Naive thymus-derived CD4-positive, alpha-beta T cell (primary cell): ENCODE measurements around the gene TRIP11. TPM values are rescaled to one million over a fixed set of nuclear protein-coding genes. Genes with fewer than 3 reads are reported as not detected.
"Not testable (repeated sequence)": the region's sequence is repeated elsewhere in the genome, so short reads cannot be mapped to it uniquely, and the experiment has no call there.

Experiments used
- ATAC-seq: fragments of 150-1000 bp; cut with Tn5 transposase; 2 replicates; pipeline ENCODE4 v1.10.0; 2021; ENCODE audit warnings: mild to moderate bottlenecking, moderate library complexity
- CTCF ChIA-PET: fragments of 350-600 bp; sonication (Branson Sonifier 250); formaldehyde crosslinking; loops from one replicate; lab custom pipeline; 2021; ENCODE audit warnings: antibody characterized with exemption; lab: Charles Lee
- POLR2A ChIA-PET: fragments of 350-600 bp; sonication (Branson Sonifier 250); formaldehyde crosslinking; loops from one replicate; lab custom pipeline; 2021; ENCODE audit warnings: antibody characterized with exemption, inconsistent platforms; lab: Charles Lee
- DNase-seq, 9 donors: peaks; one replicate each; pipeline versions ENCODE4 v3.0.0 to v3.0.0-alpha.2; 2020 to 2022; ENCODE audit warnings: mixed read lengths in 1 of 9
- H3K27ac ChIP-seq: one replicate; pipeline ENCODE4 v1.7.0; 2013; ENCODE audit warnings: mild to moderate bottlenecking, low read depth, low read length, moderate library complexity
- H3K27me3 ChIP-seq, 2 donors: one replicate each; pipeline ENCODE4 v1.7.0; 2013; ENCODE audit warnings: low read length in 2 of 2, mild to moderate bottlenecking in 2 of 2, moderate library complexity in 2 of 2; ENCODE audit not compliant: control insufficient read depth in 2 of 2, insufficient read depth in 2 of 2
- H3K36me3 ChIP-seq, 3 experiments: 1 replicate in 2 of 3; 2 replicates in 1 of 3; pipeline ENCODE4 v1.7.0; 2013; ENCODE audit warnings: low read length in 3 of 3, mild to moderate bottlenecking in 3 of 3, moderate library complexity in 1 of 3; ENCODE audit not compliant: insufficient read depth in 3 of 3, control insufficient read depth in 2 of 3
- H3K4me1 ChIP-seq, 2 donors: one replicate each; pipeline ENCODE4 v1.7.0; 2013; ENCODE audit warnings: low read length in 2 of 2, mild to moderate bottlenecking in 2 of 2, moderate library complexity in 1 of 2; ENCODE audit not compliant: control insufficient read depth in 2 of 2, insufficient read depth in 2 of 2
- H3K4me3 ChIP-seq: 2 replicates; pipeline ENCODE4 v1.7.0; 2013; ENCODE audit warnings: mild to moderate bottlenecking, low read length
- H3K9me3 ChIP-seq, 3 experiments: 1 replicate in 2 of 3; 2 replicates in 1 of 3; pipeline ENCODE4 v1.7.0; 2013; ENCODE audit warnings: low read length in 3 of 3; ENCODE audit not compliant: control insufficient read depth in 2 of 3
- H3K27ac Mint-ChIP-seq, 9 donors: one replicate each; pipeline ENCODE4 v1.8.0; 2020 to 2022; ENCODE audit warnings: mixed read lengths in 9 of 9, mild to moderate bottlenecking in 8 of 9, moderate library complexity in 5 of 9, inconsistent platforms in 2 of 9
- H3K27me3 Mint-ChIP-seq, 5 donors: one replicate each; pipeline ENCODE4 v1.8.0; 2021 to 2022; ENCODE audit warnings: mixed read lengths in 5 of 5, mild to moderate bottlenecking in 1 of 5
- H3K36me3 Mint-ChIP-seq, 5 donors: one replicate each; pipeline ENCODE4 v1.8.0; 2020 to 2022; ENCODE audit warnings: mixed read lengths in 5 of 5, mild to moderate bottlenecking in 3 of 5, inconsistent platforms in 1 of 5
- H3K4me1 Mint-ChIP-seq, 7 donors: one replicate each; pipeline ENCODE4 v1.8.0; 2020 to 2022; ENCODE audit warnings: mixed read lengths in 7 of 7, mild to moderate bottlenecking in 3 of 7, inconsistent platforms in 1 of 7
- H3K4me3 Mint-ChIP-seq, 10 donors: one replicate each; pipeline ENCODE4 v1.8.0; 2020 to 2022; ENCODE audit warnings: mild to moderate bottlenecking in 10 of 10, mixed read lengths in 10 of 10, moderate library complexity in 6 of 10, inconsistent platforms in 2 of 10
- H3K9me3 Mint-ChIP-seq, 11 donors: one replicate each; pipeline ENCODE4 v1.8.0; 2020 to 2022; ENCODE audit warnings: mixed read lengths in 11 of 11, mild to moderate bottlenecking in 4 of 11, inconsistent platforms in 1 of 11, moderate library complexity in 1 of 11
- intact Hi-C, 2 donors: fragments of 100-400 bp; cut with micrococcal nuclease; formaldehyde crosslinking; loops; one replicate each; pipeline ENCODE4 v1.15.1; 2023
- polyA plus RNA-seq, 2 donors: library from polyadenylated mRNA; unstranded; fragments of 300-500 nt; fragmentation: Illumina TruSeq; gene quantifications; one replicate each; pipeline ENCODE4 v1.2.3, GENCODE V29; 2021
- total RNA-seq, 6 experiments: library from RNA in 5 of 6; stranded (reverse) in 5 of 6; gene quantifications; 1 replicate in 5 of 6; 2 replicates in 1 of 6; pipeline ENCODE4 v1.2.3 and lab custom pipeline; 2021 to 2026

The TRIP11 gene
- total and polyA plus RNA-seq, 7 experiments from 2014 or later: 34.1 to 74.8 (median 58.4) TPM

DNA sequence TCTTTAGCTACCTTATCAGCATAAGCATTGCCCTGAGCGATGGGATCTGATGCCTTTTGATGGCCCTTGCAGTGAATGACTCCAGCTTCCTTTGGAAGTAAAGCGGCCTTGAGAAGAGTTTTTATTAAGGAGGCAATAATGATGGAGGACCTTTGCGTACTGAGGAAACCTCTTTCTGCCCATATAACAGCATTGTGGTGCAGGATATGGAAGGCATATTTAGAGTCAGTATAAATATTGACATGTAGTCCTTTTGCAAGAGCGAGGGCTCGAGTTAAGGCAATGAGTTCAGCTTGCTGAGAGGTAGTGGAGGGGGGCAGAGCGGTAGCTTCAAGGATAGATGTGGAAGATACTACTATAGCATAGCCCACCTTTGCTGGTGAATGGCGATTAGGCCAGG lies 6.0 kb upstream of the TRIP11 start:
- H3K27me3 ChIP-seq, H3K4me3 Mint-ChIP-seq, H3K4me3 ChIP-seq, H3K4me1 ChIP-seq, intact Hi-C loops, ATAC-seq, H3K27ac ChIP-seq, CTCF ChIA-PET, H3K9me3 ChIP-seq, H3K27ac Mint-ChIP-seq, DNase-seq, H3K36me3 ChIP-seq, H3K4me1 Mint-ChIP-seq, H3K27me3 Mint-ChIP-seq: not testable (repeated sequence)
- POLR2A ChIA-PET: interaction anchor here (0.6 kb wide), 1 partner anchor 753 kb away, joined by 4 read pairs; no protein-coding TSS in a partner anchor
- Mint-ChIP-seq H3K36me3 (peaks cover 14 to 25% (median 24%) of the 10 kb centered on the region in 5 donors), H3K9me3 (peaks cover 2 to 17% (median 10%) of the 10 kb centered on the region in 11 donors)

GRCh38 chr14:92041766-92042165 lies 1.9 kb upstream of the TRIP11 start:
- H3K27me3 ChIP-seq, H3K36me3 ChIP-seq, H3K9me3 ChIP-seq, DNase-seq, ATAC-seq, H3K4me3 ChIP-seq, CTCF ChIA-PET, H3K27me3 Mint-ChIP-seq, H3K9me3 Mint-ChIP-seq, H3K36me3 Mint-ChIP-seq: not testable (repeated sequence)
- POLR2A ChIA-PET: interaction anchor here (2.6 kb wide), 1 partner anchor 532 kb away, joined by 13 read pairs; the partner anchor contains the start of gene PPP4R3A
- Mint-ChIP-seq H3K4me3 (peak overlapping the region in 3 of 10 donors; percentile 18 to 99 (median 56)), H3K27ac (peak overlapping the region in 4 of 9 donors; percentile 57 to 98 (median 84)), H3K4me1 (peaks cover 0 to 40% (median 25%) of the 10 kb centered on the region in 7 donors)
- intact Hi-C loops: loop anchor here (2.0 to 5.0 kb wide), 4 partner anchors 17 to 1283 kb away; no protein-coding TSS in a partner anchor
- Histone ChIP-seq H3K27ac (peak overlapping the region; percentile 84), H3K4me1 (peaks cover 17 to 18% of the 10 kb centered on the region in 2 donors)

- peak overlapping the region in 8 of 10 donors; percentile 14 to 99 (median 94) for H3K4me3 Mint-ChIP-seq
Observed at GRCh38 chr14:92041203-92041602, 1.3 kb upstream of the TRIP11 start.

GRCh38 chr14:92040431-92041051 lies 682 bp upstream of the TRIP11 start:
- Histone ChIP-seq H3K9me3 (no peaks in the 10 kb centered on the region), H3K27ac (peak overlapping the region; percentile 84), H3K27me3 (no peaks in the 10 kb centered on the region), H3K36me3 (peaks cover 0 to 2% (median 0%) of the 10 kb centered on the region in 3 experiments), H3K4me1 (peaks cover 20 to 21% of the 10 kb centered on the region in 2 donors), H3K4me3 (peak overlapping the region; percentile 86)
- peak in 1 of 9 donors; percentile 13 for DNase-seq
- peaks cover 0 to 2% (median 0%) of the 10 kb centered on the region in 11 donors for H3K9me3 Mint-ChIP-seq
- H3K27me3 Mint-ChIP-seq: no peaks in the 10 kb centered on the region
- intact Hi-C loops: loop anchor here (1.0 to 5.0 kb wide), 9 partner anchors 18 to 1656 kb away; partner anchors contain the start of genes ATXN3 (in 2 of the 2), CPSF2 (in 2 of the 2), NDUFB1 (in 2 of the 2) and PPP4R3A (in 2 of the 2)
- peak overlapping the region; percentile 91 to 99 (median 96) for H3K4me3 Mint-ChIP-seq
- ChIA-PET POLR2A (interaction anchor here (0.7 to 2.6 kb wide), 25 partner anchors 12 to 752 kb away, joined by 3 to 36 read pairs (median 4); partner anchors contain the start of genes ATXN3, CPSF2, NDUFB1 and PPP4R3A), CTCF (interaction anchor here (0.6 to 1.6 kb wide), 6 partner anchors 9 to 703 kb away, joined by 3 to 11 read pairs (median 6); partner anchors contain the start of gene ATXN3)
- ATAC-seq: no peak
- H3K4me1 Mint-ChIP-seq: peaks cover 0 to 50% (median 33%) of the 10 kb centered on the region in 7 donors
- peak overlapping the region in 7 of 9 donors; percentile 96 to 100 (median 98) for H3K27ac Mint-ChIP-seq
- H3K36me3 Mint-ChIP-seq: peaks cover 0 to 10% (median 5%) of the 10 kb centered on the region in 5 donors

More at GRCh38 chr14:92041203-92041602, 1.3 kb upstream of the TRIP11 start:
- CTCF ChIA-PET: interaction anchor here (0.6 to 1.0 kb wide), 2 partner anchors 44 to 702 kb away, joined by 3 to 7 read pairs; no protein-coding TSS in a partner anchor
- peaks cover 0 to 10% (median 5%) of the 10 kb centered on the region in 5 donors for H3K36me3 Mint-ChIP-seq
- H3K4me1 Mint-ChIP-seq: peaks cover 0 to 46% (median 29%) of the 10 kb centered on the region in 7 donors
- H3K27ac Mint-ChIP-seq: peak overlapping the region in 7 of 9 donors; percentile 10 to 98 (median 97)
- peaks cover 0 to 2% (median 0%) of the 10 kb centered on the region in 11 donors for H3K9me3 Mint-ChIP-seq
- no peaks in the 10 kb centered on the region for H3K27me3 Mint-ChIP-seq
- ATAC-seq (no peak), DNase-seq (no peak)
- Histone ChIP-seq H3K9me3 (peaks cover 0 to 4% (median 0%) of the 10 kb centered on the region in 3 experiments), H3K36me3 (peaks cover 0 to 2% (median 0%) of the 10 kb centered on the region in 3 experiments), H3K4me1 (peaks cover 17 to 18% of the 10 kb centered on the region in 2 donors), H3K27ac (peak overlapping the region; percentile 84), H3K27me3 (no peaks in the 10 kb centered on the region), H3K4me3 (peak overlapping the region; percentile 86)
- POLR2A ChIA-PET: interaction anchor here (0.8 to 2.6 kb wide), 8 partner anchors 14 to 531 kb away, joined by 3 to 36 read pairs (median 7); partner anchors contain the start of genes CPSF2, NDUFB1, PPP4R3A and TC2N
- intact Hi-C loops: loop anchor here (2.0 to 5.0 kb wide), 4 partner anchors 18 to 1282 kb away; no protein-coding TSS in a partner anchor

DNA sequence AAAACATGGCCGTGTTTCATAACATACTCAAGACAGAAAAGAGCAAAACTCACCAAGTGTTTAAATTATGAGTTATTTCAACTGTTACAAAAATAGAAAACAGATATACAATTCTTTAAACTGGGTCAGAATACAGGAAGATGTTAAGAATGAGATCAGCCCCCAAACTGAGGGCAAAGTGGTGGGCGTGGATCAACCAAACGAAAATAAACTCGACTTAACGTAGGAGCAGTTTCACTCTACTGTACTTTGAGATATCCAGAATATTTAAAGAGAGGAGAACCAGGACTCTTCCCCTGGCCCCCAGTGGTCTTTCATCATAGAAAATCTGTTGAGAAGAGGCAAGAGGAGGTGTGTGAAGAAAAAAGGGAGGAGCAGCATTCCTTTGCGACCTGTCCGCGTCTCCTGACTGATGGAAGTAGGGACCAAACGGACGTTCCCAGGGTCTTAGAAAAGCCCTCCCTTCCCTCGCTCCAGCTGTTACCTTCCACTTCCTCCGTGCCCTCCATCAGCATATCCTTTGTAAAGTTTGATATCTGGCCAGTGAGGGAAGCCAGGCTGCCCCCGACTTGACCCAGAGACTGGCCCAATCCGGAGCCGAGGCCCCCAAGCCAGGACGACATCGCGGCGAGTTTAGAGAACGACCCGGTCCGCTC lies 668 bp downstream of the TRIP11 start:
- H3K4me3 ChIP-seq: peak overlapping the region; percentile 86
- peak overlapping the region; percentile 84 for H3K27ac ChIP-seq
- no peaks in the 10 kb centered on the region for H3K9me3 ChIP-seq
- no peaks in the 10 kb centered on the region for H3K27me3 ChIP-seq
- intact Hi-C loops: loop anchor here (1.0 to 10.0 kb wide), 3 partner anchors 16 to 794 kb away; partner anchors contain the start of gene GPR68 (in 1 of the 2)
- peaks cover 0 to 2% (median 0%) of the 10 kb centered on the region in 11 donors for H3K9me3 Mint-ChIP-seq
- H3K27ac Mint-ChIP-seq: peak overlapping the region in 7 of 9 donors; percentile 96 to 100 (median 98)
- H3K4me3 Mint-ChIP-seq: peak overlapping the region; percentile 91 to 99 (median 96)
- ATAC-seq (no peak), DNase-seq (peak in 4 of 9 donors; percentile 2 to 28 (median 8))
- ChIA-PET POLR2A (interaction anchor here (0.6 to 2.6 kb wide), 20 partner anchors 10 to 1146 kb away, joined by 3 to 36 read pairs (median 4); partner anchors contain the start of genes ATXN3, CPSF2, LYSET and MOAP1), CTCF (interaction anchor here (1.6 kb wide), 1 partner anchor 11 kb away, joined by 5 read pairs; no protein-coding TSS in a partner anchor)
- peaks cover 20 to 21% of the 10 kb centered on the region in 2 donors for H3K4me1 ChIP-seq
- H3K36me3 Mint-ChIP-seq: peaks cover 0 to 10% (median 5%) of the 10 kb centered on the region in 5 donors
- peaks cover 13 to 57% (median 35%) of the 10 kb centered on the region in 7 donors for H3K4me1 Mint-ChIP-seq
- no peaks in the 10 kb centered on the region for H3K27me3 Mint-ChIP-seq
- H3K36me3 ChIP-seq: no peaks in the 10 kb centered on the region
